HT1080 (cell line): Measurements from ENCODE around the gene TOMM6. TPM values are rescaled to one million over a fixed set of nuclear protein-coding genes. Genes with fewer than 3 reads are reported as not detected.
"Not testable (repeated sequence)": the region's sequence is repeated elsewhere in the genome, so short reads cannot be mapped to it uniquely, and the experiment has no call there.

Experiments used
- DNase-seq: peaks from one replicate; pipeline ENCODE4 v3.0.0-alpha.2; 2015; ENCODE audit warnings: low read depth
- total RNA-seq: library from RNA; depleted of rRNA; stranded (reverse); fragments of >200 nt; shearing (Covaris generic); gene quantifications from 2 replicates; pipeline ENCODE4 v1.2.3, GENCODE V29; 2014

TOMM6 gene
- total RNA-seq, 1 experiment from 2014 or later: 246 TPM

DNA sequence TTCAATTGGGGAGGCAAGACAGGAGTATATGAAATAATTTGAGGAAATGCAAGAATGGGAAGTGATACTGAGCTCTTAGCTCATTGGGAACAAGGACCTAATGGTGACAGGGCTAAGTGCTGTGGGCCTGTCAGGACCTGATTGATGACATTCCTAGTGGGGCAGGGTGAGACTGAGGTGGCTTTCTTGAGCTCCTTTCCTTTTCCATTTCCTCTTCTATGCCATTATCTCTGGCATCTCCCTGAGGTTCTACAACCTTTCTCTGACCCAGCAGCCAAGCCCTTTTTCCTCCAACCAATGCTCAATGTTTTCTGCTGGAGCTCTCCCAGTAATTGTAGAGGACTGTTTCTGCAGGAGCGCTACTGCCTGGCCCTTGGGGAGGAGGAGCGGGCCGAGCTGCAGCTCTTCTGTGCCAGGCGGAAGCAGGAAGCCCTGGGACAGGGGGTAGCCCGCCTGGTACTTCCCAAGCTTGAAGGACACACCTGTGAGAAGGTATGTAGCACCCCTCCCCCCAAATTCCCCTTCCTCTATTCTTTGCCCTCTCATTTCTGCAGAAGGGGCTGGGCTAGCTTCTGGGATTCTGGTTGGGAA, 2.8 kb upstream of the TOMM6 start:
- DNase-seq: no peak

DNA sequence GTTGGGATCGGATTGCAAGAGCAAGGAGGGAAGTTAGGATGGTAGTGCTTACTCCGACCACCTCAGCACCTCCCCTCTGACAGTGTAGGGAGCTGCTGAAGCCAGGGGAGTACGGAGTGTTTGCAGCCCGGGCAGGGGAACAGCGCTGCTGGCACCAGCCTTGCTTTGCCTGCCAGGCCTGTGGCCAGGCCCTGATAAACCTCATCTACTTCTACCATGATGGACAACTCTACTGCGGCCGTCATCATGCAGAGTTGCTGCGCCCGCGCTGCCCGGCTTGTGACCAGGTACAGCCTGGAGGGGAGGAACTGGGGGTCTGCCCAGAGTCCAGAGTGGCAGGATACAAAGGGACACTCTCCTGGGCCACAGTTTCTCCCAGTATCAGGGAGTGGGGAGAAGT, 2.2 kb upstream of the TOMM6 start:
- DNase-seq: no peak

DNA sequence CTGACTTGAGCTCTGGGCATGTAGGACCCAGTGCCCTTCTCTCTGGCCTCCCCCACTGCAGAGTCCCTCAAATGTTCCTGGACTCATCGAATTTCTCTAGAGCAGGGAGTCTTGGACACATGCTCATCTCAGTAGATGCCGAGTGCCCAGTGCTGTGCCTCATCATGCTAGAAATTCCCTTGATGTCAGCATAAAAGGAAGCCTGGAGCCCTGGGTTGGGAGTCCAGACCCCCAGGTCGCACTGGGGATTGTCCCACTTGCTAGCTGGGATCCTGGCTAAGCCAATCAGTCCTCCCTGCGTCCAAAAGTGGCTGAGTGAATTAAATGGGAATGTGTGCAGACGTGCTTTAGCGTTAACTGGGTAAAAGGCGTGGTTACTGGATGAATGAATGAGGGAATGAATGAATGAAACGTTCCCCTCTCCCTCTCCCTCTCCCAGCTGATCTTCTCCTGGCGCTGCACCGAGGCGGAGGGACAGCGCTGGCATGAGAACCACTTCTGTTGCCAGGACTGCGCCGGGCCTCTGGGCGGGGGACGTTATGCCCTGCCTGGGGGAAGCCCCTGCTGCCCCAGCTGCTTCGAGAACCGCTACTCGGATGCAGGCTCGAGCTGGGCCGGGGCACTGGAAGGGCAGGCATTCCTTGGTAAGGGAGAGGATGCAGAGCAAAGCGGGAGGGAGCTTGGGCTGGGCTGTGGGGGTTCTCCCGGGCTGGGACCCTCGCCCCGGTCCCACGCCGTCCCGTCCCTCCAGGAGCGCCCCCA, 1.6 kb upstream of the TOMM6 start:
- no peak for DNase-seq

DNA sequence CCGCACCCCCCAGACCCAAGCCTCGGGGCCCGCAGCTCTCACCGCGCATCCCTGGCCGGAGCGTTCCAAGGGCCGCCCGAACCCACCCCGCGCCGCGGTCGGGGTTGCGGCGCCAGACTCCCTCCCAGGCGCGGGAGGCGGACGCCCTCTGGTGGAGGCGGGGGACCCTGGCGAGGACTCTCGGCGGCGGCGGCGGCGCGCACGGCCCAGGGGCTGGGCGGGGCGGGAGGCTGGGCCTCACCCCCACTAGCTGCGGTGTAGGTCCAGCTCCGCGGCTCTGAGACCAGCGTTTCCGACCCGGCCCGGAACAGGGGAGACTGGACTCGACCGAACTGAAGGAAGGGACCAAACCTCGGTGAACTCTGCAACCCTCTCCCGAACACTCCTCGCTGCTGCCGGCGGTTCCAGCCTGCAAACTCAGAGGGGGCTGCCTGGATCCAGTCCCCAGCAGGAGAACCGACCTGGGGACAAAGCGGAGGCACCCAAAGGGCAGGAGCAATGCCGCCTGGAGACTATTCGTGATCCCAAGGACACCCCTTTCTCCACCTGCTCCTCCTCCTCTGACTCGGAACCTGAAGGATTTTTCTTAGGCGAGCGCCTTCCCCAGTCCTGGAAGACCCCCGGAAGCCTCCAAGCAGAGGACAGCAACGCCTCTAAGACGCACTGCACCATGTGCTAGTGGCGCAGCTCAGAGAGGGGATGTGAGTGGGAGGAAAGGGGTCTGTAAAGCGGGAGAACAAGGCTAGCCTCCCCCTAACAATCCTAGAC, 859 bp upstream of the TOMM6 start:
- DNase-seq: peak; percentile 64

DNA sequence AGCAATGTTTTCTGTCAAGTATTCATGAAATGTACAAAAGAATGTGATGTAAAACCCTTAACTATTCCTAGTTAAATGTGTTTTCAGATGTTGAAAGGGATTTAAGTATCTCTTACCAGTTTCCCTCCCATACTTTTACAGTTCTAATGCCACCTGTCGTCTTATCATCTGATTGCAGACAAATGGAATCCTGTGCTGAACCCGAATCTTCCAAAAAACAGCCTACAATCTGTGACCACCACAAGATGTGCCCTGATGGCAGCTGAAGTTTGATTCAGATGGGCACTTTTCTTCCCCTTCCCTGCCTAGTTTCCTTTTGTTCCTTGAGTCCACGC, 1.9 kb downstream of the TOMM6 start:
- DNase-seq: no peak

DNA sequence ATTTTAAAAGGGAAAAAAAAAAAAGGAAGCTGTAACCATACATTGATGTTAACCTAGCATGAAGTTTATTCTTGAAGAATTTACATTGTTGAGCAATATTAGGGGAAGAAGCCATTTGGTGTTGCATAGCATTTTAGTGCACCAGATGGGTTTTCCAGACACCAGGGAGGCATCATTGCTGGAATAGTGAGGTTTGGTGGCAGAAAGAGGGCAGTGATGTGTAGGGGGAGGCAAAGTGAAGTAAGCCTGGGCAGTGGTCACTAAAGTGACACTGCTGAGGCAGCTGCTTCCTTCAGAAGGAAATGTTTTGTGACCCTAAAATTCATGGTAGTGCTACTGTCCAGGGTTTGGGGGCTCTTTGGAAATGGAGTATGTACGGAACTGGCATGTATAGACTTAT, 2.6 kb downstream of the TOMM6 start:
- no peak for DNase-seq

DNA sequence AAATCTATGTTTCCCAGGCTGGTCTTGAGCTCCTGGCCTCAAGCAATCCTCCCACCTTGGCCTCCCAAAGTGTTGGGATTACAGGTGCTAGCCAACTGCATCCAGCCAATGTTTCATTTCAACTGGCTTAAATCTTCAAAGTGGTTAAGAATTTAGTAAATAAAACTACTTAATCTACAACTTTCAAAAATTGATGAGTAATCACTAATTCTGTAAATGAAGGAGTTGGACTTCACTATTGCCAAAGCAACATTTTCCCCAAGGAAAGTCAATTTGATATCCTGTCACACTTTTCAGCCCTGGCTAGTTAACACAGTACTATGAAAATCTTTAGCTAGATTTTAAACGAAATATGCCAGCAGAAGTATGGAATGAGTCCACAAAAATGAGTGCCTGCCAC, 3.8 kb downstream of the TOMM6 start:
- DNase-seq: no peak

DNA sequence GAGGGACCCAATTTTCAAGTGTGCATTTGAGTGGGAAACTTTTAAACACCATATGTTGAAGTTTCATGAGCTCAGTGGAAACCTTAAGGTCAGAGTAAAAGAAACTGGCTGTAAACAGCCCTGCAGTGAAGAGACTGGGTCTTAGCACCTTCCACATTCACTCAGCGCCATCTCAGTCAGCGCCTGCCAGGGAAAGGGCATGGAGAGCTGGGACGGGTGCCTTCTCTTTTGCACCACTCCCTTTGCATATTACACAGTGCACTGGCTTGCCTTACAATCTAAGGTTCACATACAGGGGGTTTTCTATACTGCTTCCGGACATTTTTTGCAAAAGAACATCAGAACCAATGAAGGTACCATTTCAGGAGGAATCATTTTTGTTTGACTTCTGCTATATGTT, 4.5 kb downstream of the TOMM6 start:
- no peak for DNase-seq

DNA sequence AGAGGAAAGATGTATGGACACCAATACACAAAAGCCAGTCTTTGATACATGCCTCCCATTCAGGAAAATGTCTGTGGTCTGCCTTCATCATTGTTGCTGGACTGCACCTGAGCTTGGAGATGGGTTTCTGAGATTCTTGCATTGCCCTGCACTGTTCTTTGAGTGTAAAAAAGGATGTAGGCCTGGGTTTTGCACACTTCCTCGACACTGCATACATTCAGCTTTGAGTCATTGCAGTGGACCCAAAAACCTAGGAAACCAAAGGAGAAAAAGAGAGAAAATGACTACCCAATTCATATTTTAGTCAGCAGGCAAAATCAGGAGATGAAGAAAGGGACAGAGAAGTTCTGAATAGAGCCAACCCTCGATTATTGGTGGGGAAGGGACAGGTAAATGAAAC, 9.0 kb downstream of the TOMM6 start:
- DNase-seq: no peak

DNA sequence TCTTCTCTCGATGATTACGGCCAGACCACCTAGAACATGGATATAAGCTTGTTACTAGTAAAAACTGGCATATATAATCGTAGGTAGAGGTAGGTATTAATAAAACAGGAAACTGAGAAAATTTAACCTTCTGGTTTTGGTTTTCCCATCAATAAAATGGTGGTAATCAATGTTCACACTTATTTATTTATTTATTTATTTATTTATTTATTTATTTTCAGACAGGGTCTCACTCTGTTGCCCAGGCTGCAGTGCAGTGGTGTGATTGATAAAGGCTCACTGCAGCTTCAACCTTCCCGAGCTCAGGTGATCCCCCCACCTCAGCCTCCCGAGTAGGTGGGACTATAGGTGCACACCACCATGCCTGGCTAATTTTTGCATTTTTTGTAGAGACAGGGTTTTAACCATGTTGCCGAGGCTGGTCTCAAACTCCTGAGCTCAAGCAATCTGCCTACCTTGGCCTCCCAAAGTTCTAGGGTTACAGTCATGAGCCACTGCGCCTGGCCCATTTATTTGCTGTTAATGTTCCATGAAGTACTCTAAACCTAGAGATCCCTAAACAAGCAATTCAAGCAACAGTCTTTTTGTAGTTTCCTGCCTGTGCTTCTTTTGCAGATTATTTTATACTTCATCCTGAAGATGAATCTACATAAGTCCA, 11.5 kb downstream of the TOMM6 start:
- no peak for DNase-seq

DNA sequence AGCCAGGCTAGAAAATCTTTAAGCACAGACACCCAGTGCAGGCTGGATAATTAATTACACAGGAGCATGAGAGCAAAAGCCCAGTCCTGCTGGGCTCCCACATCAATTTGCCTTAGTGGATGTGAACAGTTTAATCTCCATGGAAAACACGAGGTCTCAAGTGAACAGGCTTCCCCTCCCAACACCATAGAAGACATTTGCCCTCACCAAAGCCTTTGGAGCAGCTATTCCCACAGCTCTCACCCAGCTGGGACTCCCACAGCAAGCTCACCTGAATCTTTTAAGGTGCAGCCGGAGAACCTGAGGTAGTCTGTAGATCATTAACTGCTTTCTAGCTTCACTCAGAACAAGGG, 12.0 kb downstream of the TOMM6 start:
- no peak for DNase-seq

DNA sequence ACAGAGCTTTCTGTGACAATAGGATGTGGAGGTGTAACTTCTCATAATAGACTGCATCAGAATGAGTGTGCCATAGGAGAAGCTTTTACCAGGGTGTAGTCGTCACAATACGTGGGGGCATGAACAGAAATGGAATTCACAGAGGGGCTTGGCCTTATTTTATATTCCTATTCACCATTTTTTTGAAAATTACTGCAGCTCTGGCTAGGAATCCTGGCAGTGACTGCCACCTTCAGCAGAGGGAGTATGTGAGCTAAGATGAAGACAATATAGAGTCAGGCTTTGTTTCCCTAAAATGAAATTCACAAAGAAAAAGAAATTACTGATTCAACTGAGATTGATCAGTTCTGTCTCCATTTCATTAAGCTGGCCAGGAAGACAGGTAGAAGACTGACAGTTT, 13.9 kb downstream of the TOMM6 start:
- no peak for DNase-seq

DNA sequence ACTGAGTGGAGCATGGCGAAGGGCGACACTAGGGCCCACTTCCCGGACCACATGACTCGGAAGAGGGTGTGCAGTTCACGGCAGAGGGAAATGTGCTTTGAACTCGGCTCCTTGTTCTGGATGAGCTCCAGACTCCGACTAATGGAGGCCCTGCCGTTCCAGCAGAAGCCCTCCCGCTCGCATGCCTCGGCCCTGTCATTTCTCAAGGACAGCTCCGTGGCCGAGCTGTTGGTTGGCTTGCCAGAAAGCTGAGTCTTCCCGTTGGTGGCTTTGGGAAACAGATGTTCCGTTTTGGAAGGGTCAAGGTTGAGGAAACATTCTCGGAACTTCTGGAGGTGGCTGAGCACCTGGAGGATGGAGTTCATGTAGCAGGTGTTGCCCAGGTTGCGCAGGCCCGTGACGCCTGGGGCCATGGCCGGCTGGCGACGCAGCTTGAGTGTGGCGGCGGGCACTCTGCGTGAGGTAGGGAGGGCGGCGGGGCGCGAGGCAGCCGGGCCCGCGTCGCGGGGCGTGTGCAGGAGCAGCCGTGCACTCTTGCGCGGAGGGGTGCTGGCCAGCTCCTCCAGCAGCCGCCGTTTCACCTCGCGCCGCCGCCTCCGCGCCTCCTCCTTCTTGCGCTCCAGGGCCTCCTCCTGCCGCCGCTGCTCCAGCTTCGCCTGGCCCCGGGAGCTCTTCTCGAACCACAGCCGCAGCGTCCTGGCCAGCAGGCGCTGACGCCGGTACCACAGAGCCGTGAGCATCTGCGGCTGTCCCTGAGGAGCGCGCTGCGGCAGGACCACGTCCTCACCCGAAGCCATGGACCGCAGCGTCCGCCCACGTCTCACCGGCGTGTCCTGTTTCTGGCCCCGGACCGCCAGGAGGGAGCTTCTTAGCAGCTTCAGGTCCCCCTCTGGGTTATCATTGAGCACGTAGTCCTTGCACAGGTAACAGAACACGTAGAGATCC, 18.6 kb downstream of the TOMM6 start:
- no peak for DNase-seq

DNA sequence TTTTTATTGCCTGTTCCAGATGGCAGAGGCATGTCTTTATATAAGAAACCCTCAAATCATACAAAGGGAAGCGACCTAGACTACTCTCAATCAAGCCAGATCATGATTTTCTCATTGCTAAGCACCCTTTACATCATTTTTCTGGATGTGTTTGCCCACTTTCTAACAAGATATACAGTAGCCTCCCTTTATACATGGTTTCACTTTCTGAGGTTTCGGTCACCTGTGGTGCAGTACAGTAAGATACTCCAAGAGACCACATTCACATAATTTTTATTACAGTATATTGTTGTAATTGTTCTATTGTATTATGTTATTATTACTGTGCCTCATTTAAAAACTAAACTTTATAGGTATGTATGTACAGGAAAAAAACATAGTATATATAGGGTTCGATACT, 23.6 kb downstream of the TOMM6 start:
- DNase-seq: no peak

DNA sequence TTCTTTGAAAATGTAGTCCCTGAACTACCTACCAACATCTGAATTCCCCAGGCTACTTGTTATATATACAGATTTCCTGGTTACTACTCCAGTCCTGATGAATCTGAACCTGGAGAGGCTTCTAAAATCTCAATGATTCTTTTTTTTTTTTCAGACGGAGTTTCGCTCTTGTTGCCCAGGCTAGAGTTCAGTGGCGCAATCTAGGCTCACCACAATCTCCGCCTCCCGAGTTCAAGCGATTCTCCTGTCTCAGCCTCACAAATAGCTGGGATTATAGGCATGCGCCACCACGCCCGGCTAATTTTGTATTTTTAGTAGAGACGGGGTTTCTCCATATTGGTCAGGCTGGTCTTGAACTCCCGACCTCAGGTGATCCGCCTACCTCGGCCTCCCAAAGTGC, 24.5 kb downstream of the TOMM6 start:
- not testable (repeated sequence) for DNase-seq

DNA sequence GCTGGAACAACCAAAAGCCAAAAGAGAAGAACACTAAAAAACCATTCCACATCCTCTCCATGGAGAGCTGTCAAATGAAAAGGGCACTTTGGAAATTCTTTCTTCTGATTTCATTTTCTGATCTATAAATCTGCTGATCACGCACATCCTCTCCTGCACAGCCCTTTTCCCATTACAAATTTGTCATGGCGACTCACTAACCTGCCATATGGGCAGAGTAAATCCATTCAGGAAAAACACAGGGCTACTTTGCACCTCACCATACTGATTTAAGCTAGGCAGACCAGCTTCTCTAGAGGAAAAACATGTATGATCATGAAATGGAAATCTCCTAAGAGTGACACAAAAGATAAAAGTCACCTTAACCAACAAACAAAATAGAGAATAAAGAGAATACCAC, 26.0 kb downstream of the TOMM6 start:
- no peak for DNase-seq

DNA sequence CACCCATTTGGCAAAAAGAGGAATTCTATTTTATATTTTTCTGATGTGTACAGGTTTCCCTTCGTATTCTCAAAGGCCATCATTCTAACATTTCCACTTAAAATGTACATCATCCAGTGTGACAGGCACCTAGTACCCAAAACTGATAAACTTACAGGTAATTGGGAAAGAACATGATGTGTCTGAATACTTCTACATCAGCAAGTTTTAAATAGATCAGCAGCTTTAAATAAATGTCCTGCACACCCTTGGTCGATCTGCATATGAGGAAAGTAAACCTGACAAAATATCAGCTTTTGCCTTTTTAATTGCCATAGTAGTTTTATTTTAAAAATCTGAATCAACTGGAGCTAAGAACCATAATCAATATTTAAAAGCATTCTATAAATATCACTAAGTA, 26.5 kb downstream of the TOMM6 start:
- DNase-seq: no peak

DNA sequence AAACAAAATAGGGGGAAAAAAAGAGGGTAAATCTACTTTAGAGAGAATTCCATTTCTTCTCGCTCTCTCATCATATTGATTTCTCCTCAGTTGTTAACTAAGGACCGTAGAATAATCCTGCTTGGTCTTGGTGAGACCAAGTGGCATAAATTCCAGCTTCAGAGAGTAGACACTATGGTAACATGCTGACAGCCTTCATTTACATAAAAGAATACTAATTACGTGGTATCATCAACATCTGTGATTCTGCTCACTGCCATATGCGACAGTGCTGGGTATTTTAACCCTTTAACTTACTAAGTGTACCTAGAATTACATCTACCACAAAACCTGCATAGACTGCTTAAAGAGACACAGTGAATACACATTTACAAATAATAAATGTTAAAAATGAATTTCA, 27.1 kb downstream of the TOMM6 start:
- DNase-seq: no peak

DNA sequence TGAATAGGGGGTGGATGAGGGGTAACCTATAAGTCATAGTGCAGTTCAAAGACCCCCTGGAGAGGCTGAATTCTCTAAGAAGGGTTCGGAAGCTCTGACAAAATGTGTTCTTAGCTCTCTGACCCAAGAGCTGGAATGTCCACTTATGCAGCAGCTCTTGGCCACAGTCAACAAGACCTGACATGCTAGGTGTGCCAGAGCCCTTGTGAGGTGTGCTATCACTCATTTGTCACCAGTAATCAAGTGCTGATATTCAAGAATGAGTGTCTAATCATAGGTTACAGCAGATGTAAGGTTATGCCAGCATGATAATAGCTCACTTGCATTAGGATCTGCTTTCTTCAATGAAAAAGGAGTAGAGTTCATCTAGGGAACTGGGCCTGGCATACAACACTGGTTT, 28.1 kb downstream of the TOMM6 start:
- DNase-seq: no peak

DNA sequence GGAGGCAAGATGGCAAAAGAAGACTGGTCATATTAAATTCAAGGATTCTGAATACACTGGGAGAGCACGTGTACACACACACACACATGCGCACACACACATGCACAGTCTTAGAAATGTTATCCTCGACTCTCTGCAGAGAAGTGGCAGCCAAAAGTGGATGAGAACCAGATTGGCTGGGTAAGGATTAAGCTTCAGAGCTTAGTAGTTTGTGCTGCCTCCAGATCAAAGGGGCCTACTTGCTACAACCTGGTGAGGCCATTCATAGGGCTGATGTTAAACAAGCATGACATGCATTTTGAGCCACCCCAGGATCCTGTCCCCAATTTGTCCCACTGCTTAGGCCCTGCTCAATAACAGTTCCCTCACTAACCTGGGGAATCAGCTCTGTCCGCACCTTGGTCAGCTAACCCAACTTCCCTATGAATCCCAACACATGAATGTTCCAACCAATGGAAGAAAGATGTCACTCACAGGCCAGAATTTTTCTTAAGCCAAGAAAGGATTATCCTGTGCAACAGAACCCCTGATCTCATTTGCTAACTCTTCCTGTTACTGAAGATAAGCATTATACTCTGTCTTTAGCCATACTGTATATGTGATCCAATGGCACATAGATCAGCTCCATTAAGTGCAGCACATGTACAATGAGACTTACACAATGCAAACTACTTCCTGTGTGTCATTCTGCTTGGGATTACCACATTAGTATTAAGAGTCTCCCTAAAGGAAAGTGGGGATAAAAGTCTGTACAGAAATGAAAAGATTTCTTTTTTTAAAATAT, 31.0 kb downstream of the TOMM6 start:
- DNase-seq: peak; percentile 24
